Coronary artery (tissue), 2 donors: ENCODE data around the gene CPT1B.
"Not testable (repeated sequence)": the region's sequence is repeated elsewhere in the genome, so short reads cannot be mapped to it uniquely, and the experiment has no call there.

ENCODE experiments used
- DNase-seq: peaks from one replicate; pipeline ENCODE4 v3.0.0-alpha.2; 2017; ENCODE audit warnings: low spot score
- H3K27ac ChIP-seq, 2 donors: fragments of 200-600 bp; sonication (generic); one replicate each; pipeline ENCODE4 v1.5.1; 2016 to 2019
- H3K4me3 ChIP-seq: fragments of 200-600 bp; sonication (generic); 2 replicates; pipeline ENCODE4 v1.5.1; 2016; ENCODE audit warnings: mild to moderate bottlenecking, moderate library complexity
- TF ChIP-seq, protein P1 (sequence below): fragments of 200-600 bp; sonication (generic); IDR thresholded peaks from one replicate; pipeline ENCODE4 v1.5.1; 2019; ENCODE audit warnings: antibody characterized with exemption

CPT1B gene

GRCh38 chr22:50542416-50542927 lies 35.8 kb downstream of the CPT1B start:
- H3K27ac ChIP-seq = peak overlapping the region in 1 of 2 donors; percentile 59
- TF ChIP-seq, protein P1, sequence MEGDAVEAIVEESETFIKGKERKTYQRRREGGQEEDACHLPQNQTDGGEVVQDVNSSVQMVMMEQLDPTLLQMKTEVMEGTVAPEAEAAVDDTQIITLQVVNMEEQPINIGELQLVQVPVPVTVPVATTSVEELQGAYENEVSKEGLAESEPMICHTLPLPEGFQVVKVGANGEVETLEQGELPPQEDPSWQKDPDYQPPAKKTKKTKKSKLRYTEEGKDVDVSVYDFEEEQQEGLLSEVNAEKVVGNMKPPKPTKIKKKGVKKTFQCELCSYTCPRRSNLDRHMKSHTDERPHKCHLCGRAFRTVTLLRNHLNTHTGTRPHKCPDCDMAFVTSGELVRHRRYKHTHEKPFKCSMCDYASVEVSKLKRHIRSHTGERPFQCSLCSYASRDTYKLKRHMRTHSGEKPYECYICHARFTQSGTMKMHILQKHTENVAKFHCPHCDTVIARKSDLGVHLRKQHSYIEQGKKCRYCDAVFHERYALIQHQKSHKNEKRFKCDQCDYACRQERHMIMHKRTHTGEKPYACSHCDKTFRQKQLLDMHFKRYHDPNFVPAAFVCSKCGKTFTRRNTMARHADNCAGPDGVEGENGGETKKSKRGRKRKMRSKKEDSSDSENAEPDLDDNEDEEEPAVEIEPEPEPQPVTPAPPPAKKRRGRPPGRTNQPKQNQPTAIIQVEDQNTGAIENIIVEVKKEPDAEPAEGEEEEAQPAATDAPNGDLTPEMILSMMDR = no peak
- no peak for DNase-seq
- no peak overlapping the region for H3K4me3 ChIP-seq

- not testable (repeated sequence) for H3K4me3 ChIP-seq
- peak overlapping the region in 1 of 2 donors; percentile 75 for H3K27ac ChIP-seq
- peak; percentile 76 for DNase-seq
These were observed 36.6 kb downstream of the CPT1B start for GRCh38 chr22:50541667-50542026.

DNA sequence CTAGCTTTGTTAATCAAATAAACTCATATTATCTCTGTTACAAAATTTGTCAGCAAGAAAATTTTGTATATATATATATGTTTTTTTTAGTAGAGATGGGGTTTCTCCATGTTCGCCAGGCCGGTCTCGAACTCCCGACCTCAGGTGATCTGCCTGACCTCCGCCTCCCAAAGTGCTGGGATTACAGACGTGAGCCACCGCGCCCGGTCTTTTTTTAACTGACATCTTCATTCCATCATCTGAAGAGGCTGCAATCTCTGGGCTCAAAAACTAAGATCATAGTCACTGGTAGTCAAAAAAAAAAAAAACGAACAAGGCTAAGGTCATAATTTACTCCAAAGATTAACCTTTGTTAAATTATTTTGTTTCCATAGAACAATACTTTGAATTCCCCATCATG lies 37.8 kb downstream of the CPT1B start:
- Histone ChIP-seq H3K4me3 (no peak overlapping the region), H3K27ac (peak overlapping the region in 1 of 2 donors; percentile 67)
- TF ChIP-seq, protein P1 = no peak
- no peak for DNase-seq

DNA sequence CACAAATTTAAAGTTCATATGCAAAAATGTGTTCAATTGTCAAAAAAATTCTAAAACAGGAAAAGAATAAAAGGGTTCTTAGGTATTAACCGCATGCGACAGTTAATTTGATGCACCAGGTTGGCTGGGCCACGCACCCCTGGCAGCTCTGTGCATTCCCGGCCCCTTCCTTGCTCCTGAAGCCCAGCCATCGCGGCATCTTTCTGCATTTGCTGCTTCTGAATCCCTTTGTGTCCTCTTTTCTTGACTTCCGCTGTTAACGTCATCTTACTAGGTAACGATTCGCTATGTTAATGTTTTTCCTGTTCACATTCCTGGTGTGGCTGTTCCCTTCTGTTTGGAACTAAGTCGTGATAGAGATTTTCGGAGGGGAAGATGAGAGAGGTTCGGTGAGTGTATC lies 40.5 kb downstream of the CPT1B start:
- H3K4me3 ChIP-seq = no peak overlapping the region
- DNase-seq = no peak
- H3K27ac ChIP-seq = peak overlapping the region in 1 of 2 donors; percentile 79
- TF ChIP-seq, protein P1 = no peak

- no peak for DNase-seq
- H3K4me3 ChIP-seq = no peak overlapping the region
- H3K27ac ChIP-seq = no peak overlapping the region
- TF ChIP-seq, protein P1 = no peak
These were observed 42.0 kb downstream of the CPT1B start for GRCh38 chr22:50536226-50536625.

GRCh38 chr22:50535113-50535512 lies 43.1 kb downstream of the CPT1B start:
- no peak for DNase-seq
- no peak overlapping the region for H3K27ac ChIP-seq
- TF ChIP-seq, protein P1 = no peak
- H3K4me3 ChIP-seq = no peak overlapping the region

- H3K27ac ChIP-seq = peak overlapping the region in 1 of 2 donors; percentile 51
- DNase-seq, H3K4me3 ChIP-seq: not testable (repeated sequence)
These were observed 44.1 kb downstream of the CPT1B start for GRCh38 chr22:50533856-50534711.
